Pons (tissue), 1 donor: Measurements from ENCODE around the gene GABRB1.

Experiments used
- DNase-seq: peaks from one replicate; pipeline ENCODE4 v3.0.0-alpha.2; 2016; ENCODE audit warnings: low spot score

GABRB1 gene

DNA sequence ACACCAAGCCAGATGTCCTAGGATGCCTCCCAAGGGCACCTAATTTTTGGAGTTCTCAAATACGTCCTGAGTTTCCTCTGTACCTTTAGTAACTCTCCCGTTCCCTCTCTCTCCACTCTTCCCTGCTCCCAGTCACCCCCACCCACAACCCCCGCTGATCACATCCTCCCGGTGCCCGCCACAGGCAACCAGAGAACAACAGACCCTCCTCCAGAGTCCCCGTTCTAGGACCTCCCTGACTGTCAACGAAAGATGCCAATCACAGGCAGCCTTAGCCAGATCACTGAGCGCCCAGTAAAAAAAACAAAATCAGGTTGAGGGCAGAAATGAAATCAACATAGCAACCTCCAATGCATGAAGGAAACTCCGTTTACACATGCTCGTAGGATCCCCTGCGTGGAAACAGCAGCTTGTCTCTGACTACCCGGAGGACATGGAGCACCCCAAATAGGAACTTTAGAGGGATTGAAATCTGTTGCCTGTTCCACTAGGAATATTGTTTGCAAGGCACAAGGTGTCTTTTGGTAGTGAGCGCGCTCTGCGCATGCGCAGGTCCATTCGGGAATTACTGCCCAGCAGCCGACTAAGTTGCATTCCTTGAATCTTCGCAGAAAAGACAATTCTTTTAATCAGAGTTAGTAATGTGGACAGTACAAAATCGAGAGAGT, at the start of gene GABRB1:
GABRB1 (plus strand) TSS at position 557 of the 668 bp plus-strand sequence.
- peak; percentile 70 for DNase-seq

- no peak for DNase-seq
Observed at GRCh38 chr4:46984781-46985180, 46.6 kb upstream of the GABRB1 start.

GRCh38 chr4:46986922-46987638, 44.3 kb upstream of the GABRB1 start:
- DNase-seq: no peak

- no peak for DNase-seq
Observed at GRCh38 chr4:46992338-46992737, 39.0 kb upstream of the GABRB1 start.

DNA sequence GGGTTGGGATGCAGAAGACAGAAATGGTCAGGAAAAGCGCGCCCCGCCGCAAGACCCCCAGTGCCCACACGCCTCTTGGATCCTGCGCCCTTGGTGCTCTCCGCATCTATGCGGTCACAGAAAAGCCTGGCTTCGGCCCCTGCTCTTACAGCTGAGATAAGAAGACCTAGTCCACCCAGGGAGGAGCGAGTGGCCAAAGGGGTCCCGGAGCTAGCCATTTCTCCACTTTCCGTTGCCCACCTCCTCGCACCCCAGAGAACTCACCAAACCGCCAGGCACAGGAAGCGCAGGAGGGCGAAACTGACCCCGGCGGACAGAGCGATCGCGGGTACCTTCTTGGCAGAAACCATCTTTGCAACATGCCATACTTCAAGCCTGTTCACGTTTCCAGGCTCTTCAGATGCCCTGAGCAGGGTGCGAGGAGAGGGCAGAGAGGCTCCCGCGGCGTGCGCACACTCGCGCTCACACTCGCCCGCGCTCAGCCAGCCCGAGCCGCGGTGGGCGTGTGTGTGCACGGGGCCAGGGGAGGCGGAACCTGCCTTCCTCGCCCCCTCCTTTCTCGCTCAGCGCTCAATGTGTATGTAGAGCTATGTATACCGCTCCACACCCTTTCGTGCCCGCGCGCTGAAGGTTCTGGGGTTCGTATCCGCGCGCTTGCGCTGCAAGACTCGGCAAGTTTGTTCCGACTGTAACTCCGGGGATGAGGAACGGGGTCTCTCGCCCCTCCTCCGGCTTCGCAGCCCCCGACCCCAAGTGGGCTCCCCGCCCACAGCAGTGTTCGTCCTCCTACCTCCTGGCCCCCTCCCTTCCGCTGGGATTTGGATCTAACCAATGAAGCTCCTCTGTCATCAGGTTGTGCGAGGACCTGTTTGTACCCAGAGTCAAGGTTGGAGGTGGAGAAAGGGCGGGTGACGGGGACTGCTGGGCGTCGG, 38.0 kb upstream of the GABRB1 start, which contains the start of gene GABRA4:
GABRA4 (minus strand) TSS at position 507 of the 932 bp plus-strand sequence; CDS start at position 350, 157 bp downstream.
- DNase-seq: no peak

DNA sequence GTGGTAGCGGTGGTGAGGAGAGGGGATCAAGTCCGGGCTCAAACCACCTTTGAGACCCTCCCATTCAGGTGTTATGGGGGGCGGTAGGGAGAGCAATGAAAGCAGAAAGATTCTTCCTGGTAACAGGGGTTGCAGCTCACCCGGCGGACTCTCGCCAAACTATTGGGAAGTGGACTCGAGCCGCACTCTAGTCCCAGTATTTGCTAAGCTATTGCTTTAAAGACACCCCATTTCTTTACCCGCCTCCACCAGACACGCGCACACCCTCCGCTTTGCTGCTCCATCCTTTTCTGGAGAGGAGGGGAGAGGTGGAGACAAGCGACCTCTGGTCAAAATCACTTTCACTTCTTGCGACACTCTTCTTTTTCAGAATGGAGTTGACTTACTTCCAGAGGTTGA, 37.4 kb upstream of the GABRB1 start:
- DNase-seq: no peak

DNA sequence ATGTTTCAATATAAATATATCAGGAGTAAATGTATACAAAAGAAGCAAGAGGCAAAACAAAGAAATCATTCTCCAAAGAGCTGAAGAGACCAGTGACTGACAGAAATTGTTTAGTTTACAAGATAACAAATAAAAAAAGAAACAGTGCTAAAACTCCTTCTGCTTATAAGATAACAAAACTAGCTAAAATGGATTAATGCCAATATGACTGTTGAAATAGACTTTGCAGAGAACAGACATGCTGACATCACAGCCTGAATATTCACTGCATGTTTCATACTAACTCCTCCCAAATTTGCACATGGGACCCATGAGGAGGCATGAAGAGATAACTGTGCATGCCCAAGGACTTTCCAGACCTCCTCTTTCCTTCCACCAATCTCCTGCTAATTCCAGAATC, 31.8 kb upstream of the GABRB1 start:
- DNase-seq: no peak

DNA sequence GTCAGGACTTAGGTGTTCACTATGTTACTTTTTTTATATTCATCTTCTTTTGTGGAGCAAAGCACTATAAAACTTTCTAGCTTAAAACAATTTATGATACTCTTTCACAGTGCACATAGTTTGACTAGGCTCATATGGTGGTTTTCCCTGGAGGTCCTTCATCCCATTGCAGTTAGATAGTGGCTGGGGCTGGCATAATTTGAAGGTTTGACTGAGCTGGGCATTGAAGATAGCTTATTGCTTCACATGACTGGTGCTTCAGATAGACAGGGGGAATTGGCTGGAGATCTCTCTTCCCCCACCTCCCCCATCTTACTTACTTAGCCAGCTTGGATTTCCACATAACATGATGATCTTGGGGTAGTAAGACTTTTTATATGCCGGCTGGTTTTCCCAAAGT, 31.0 kb upstream of the GABRB1 start:
- DNase-seq: no peak

- DNase-seq: no peak
Observed at GRCh38 chr4:47002580-47002979, 28.8 kb upstream of the GABRB1 start.

DNA sequence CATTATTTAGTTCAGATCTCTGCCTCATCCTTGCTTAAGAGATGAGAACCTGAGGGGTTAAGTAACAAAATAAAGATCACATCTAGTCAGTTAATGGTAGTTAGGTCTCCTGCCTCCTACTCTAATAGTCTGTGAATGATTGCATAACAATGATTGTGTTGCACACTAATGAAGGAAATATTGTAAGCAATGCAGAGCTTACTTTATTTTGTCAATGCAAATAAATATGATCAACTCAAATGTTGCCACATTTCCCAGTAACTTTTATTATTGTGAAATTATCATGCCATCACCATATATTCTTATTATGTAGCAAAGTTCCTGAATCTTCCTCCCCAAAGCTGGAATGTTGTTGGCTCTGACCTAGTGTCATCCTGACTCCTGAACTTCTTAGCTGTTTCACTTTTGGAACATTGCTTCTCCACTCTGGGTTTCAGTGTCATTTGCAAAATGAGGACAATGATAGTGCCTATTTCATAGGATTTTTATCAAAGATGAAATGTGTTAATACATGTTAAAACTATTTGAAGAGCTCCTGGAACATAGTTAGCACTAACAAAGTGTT, 20.9 kb upstream of the GABRB1 start:
- no peak for DNase-seq

GRCh38 chr4:47010912-47011446, 20.4 kb upstream of the GABRB1 start:
- DNase-seq: no peak

DNA sequence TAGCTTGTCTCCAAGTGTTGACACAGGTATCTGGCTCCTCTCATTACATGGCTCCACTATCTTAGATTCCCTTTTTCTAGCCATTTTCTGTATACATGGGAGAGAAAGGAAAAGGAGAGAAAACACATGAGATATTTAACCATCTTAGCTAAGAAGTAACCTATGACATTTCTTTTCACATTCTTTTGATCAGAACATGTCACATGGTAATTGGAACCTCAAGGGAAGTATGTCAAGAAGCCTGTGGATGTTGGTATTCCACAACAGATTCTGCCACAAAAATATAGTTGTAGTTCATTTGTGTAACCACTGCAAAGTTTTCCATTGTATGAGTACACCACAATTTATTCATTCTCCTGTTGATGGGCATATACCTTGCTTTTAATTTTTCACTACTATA, 18.7 kb upstream of the GABRB1 start:
- DNase-seq: no peak

- DNase-seq: no peak
Observed at GRCh38 chr4:47013373-47013772, 18.0 kb upstream of the GABRB1 start.

- no peak for DNase-seq
Observed at GRCh38 chr4:47017081-47017480, 14.3 kb upstream of the GABRB1 start.

GRCh38 chr4:47017494-47017893, 13.9 kb upstream of the GABRB1 start:
- no peak for DNase-seq

DNA sequence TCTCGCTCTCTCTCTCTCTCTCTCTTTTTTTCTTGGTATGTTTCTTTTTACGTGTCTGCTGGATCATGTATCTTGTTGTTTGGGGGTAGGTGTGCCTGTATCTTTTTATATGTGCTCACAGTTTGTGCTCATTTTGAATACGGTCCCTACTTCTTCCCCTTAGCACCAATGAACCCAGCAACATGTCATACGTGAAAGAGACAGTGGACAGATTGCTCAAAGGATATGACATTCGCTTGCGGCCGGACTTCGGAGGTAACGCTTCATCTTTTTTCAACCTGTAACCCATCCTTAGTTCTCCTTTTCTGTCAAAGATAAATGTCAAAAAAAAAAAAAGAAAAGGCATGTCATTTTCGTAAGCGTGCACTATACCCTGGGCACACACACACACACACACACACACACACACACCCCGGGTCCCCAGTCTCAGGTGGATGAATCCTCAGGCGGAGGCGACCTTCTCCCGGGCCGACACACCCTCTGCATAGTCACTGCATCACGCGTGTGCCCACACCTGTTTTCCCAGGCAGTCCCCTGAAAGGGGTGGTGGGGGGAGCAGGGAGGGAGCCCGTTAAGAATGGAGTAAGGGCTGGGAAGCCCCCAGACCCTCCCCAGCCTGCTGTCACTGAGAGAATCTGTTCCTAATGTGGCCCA, 511 bp downstream of the GABRB1 start:
- DNase-seq: peak; percentile 28

DNA sequence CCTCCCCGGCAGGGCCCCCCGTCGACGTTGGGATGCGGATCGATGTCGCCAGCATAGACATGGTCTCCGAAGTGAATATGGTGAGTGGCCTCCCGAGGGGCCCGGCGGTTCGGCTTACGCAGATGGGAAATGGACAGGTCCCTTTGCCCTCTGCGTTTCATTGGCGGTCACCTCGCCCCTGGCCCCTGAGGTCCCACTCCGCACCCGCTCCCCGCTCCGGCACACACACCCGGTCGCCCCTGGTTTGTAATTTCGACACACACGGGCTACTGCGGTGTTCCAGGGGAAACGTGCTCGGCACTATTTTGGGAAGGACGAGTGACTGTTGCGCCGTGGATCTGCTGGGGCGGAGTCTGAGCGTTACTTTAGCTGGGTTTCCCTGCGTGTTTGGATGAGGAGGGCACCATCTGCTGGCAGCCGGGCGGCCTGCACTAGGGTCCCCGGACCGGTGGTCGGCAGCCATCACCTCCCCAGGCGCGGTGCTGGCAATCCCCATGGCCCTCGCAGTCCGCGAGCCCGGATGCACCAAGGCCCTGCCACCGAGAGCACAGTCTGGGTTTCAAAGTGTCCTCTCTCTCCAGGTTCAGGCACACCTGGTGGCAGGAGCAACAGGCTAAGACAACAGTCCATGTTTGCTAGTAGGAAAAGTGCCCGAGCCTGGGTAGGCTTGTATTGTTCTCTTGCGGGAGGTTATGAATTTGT, 1.2 kb downstream of the GABRB1 start:
- peak; percentile 47 for DNase-seq

GRCh38 chr4:47038263-47038662, 6.9 kb downstream of the GABRB1 start:
- DNase-seq: no peak

DNA sequence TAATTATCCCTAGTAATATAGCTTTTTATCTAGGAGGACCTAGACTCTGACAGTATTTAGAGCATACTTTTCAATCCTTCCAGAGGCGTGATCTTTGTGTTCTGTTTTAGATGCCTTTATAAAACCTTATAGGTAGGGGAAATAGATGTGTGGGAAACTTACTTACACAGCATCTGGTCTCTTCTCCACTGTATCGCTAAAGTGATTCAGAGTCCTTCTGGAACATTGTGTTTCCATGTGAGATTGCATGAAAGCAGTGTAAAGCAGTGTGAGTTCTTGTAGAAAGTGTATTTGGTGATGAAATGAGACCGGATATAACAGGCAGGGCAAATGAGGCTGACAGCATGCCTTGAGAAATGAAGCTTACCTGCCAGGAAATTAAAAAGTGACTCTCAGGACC, 9.5 kb downstream of the GABRB1 start:
- no peak for DNase-seq

- DNase-seq: no peak
Observed at GRCh38 chr4:47043821-47044220, 12.5 kb downstream of the GABRB1 start.

DNA sequence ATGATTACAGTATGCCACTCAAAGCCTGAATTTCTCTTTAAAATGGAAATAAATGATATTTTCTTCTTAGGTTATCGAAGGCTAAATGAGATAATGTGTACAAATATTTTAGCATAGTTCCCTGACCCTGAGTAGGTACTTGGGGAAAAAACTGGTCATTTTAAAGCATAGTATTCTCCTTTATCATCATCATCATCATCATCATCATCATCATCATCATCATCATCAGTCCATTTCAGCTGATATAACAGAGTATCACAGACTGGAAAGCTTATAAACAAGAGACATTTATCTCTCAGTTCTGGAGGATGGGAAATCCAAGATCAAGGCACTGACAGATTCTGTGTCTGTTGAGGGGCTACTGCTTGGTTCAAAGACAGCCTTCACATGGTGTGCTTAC, 13.9 kb downstream of the GABRB1 start:
- no peak for DNase-seq
